Tibial artery (tissue), 4 donors: ENCODE data around the gene TSPAN14.

Experiments
- DNase-seq, 2 donors: peaks; one replicate each; pipeline ENCODE4 v3.0.0-alpha.2; 2019
- H3K27ac ChIP-seq, 2 donors: fragments of 200-600 bp; sonication (generic) in 1 of 2; 1 replicate in 1 of 2; 2 replicates in 1 of 2; pipeline ENCODE4 v1.5.1; 2018 to 2019; ENCODE audit warnings: mild to moderate bottlenecking in 1 of 2
- H3K27me3 ChIP-seq, 2 donors: fragments of 200-600 bp; sonication (generic) in 1 of 2; one replicate each; pipeline versions ENCODE4 v1.5.1 to v1.6.0; 2016 to 2019
- H3K36me3 ChIP-seq, 3 donors: fragments of 200-600 bp; sonication (generic) in 2 of 3; one replicate each; pipeline ENCODE4 v1.5.1; 2016 to 2019; ENCODE audit warnings: mild to moderate bottlenecking in 2 of 3
- H3K4me1 ChIP-seq, 4 donors: fragments of 200-600 bp; sonication (generic) in 2 of 4; 1 replicate in 3 of 4; 2 replicates in 1 of 4; pipeline ENCODE4 v1.5.1; 2016 to 2019
- H3K4me3 ChIP-seq, 2 donors: fragments of 200-600 bp; sonication (generic) in 1 of 2; 1 replicate in 1 of 2; 2 replicates in 1 of 2; pipeline ENCODE4 v1.5.1; 2018 to 2019; ENCODE audit warnings: mild to moderate bottlenecking in 2 of 2
- H3K9me3 ChIP-seq, 3 donors: fragments of 200-600 bp; sonication (generic) in 1 of 3; one replicate each; pipeline ENCODE4 v1.5.1; 2016 to 2019
- CTCF ChIP-seq, 2 experiments: fragments of 200-600 bp in 1 of 2; fragments of 450-650 bp in 1 of 2; IDR thresholded peaks; one replicate each; pipeline ENCODE4 v1.5.1; 2017 to 2019; ENCODE audit warnings: antibody characterized with exemption in 2 of 2, mild to moderate bottlenecking in 1 of 2, moderate library complexity in 1 of 2
- intact Hi-C: fragments of 100-400 bp; cut with DNase I; formaldehyde crosslinking; loops from one replicate; pipeline ENCODE4 v1.15.0; 2023; ENCODE audit warnings: low total_unique reads

TSPAN14 gene

GRCh38 chr10:80427541-80427940 is 26.6 kb upstream of the TSPAN14 start:
- TF ChIP-seq CTCF (IDR thresholded peaks at IDR 0.05) = no peak
- intact Hi-C loops = no loop called here
- Histone ChIP-seq H3K27me3 (no peaks in the 10 kb centered on the region), H3K9me3 (no peaks in the 10 kb centered on the region), H3K4me1 (no peaks in the 10 kb centered on the region), H3K4me3 (no peak overlapping the region), H3K27ac (no peak overlapping the region), H3K36me3 (peaks cover 0 to 33% (median 23%) of the 10 kb centered on the region in 3 donors)
- DNase-seq = peak in 1 of 2 donors; percentile 1

- Histone ChIP-seq H3K4me1 (no peaks in the 10 kb centered on the region), H3K9me3 (no peaks in the 10 kb centered on the region), H3K36me3 (peaks cover 0 to 27% (median 13%) of the 10 kb centered on the region in 3 donors), H3K4me3 (no peak overlapping the region), H3K27ac (no peak overlapping the region), H3K27me3 (no peaks in the 10 kb centered on the region)
- peak in 1 of 2 donors; percentile 64 for DNase-seq
- TF ChIP-seq CTCF (IDR thresholded peaks at IDR 0.05) = no peak
- intact Hi-C loops = no loop called here
Measured at GRCh38 chr10:80429521-80429973, 24.6 kb upstream of the TSPAN14 start.

- H3K27ac ChIP-seq = no peak overlapping the region
- no peak overlapping the region for H3K4me3 ChIP-seq
- H3K9me3 ChIP-seq = no peaks in the 10 kb centered on the region
- peaks cover 0 to 7% (median 0%) of the 10 kb centered on the region in 3 donors for H3K36me3 ChIP-seq
- intact Hi-C loops = no loop called here
- H3K27me3 ChIP-seq = no peaks in the 10 kb centered on the region
- no peak for DNase-seq
- no peak for TF ChIP-seq CTCF (IDR thresholded peaks at IDR 0.05)
- H3K4me1 ChIP-seq = no peaks in the 10 kb centered on the region
Measured at GRCh38 chr10:80433134-80433533, 21.0 kb upstream of the TSPAN14 start.

- Histone ChIP-seq H3K4me3 (no peak overlapping the region), H3K9me3 (no peaks in the 10 kb centered on the region), H3K36me3 (no peaks in the 10 kb centered on the region), H3K27me3 (no peaks in the 10 kb centered on the region), H3K27ac (no peak overlapping the region), H3K4me1 (no peaks in the 10 kb centered on the region)
- DNase-seq = peak in 1 of 2 donors; percentile 12
- no peak for TF ChIP-seq CTCF (IDR thresholded peaks at IDR 0.05)
- intact Hi-C loops = no loop called here
Measured at GRCh38 chr10:80436446-80437098, 17.5 kb upstream of the TSPAN14 start.

- no peaks in the 10 kb centered on the region for H3K27me3 ChIP-seq
- H3K36me3 ChIP-seq = no peaks in the 10 kb centered on the region
- H3K4me1 ChIP-seq = no peaks in the 10 kb centered on the region
- intact Hi-C loops = no loop called here
- H3K9me3 ChIP-seq = no peaks in the 10 kb centered on the region
- no peak for TF ChIP-seq CTCF (IDR thresholded peaks at IDR 0.05)
- no peak overlapping the region for H3K4me3 ChIP-seq
- peak in 1 of 2 donors; percentile 3 for DNase-seq
- no peak overlapping the region for H3K27ac ChIP-seq
Measured at GRCh38 chr10:80437227-80437626, 16.9 kb upstream of the TSPAN14 start.
